Tibial nerve (tissue), 4 donors: ENCODE results near the gene HEATR1.

Source experiments
- EP300 ChIP-seq, 2 donors: sonication (generic); formaldehyde crosslinking; IDR thresholded peaks; one replicate each; pipeline ENCODE4 v1.6.1; 2017; ENCODE audit warnings: antibody characterized with exemption in 2 of 2, mild to moderate bottlenecking in 1 of 2
- POLR2A ChIP-seq, 2 donors: fragments of 450-650 bp; IDR thresholded peaks; one replicate each; pipeline ENCODE4 v1.6.1; 2017; ENCODE audit warnings: antibody characterized with exemption in 2 of 2, mild to moderate bottlenecking in 2 of 2, moderate library complexity in 2 of 2
- TF ChIP-seq, protein P1 (sequence below), 5 experiments: fragments of 200-600 bp in 3 of 5; fragments of 450-650 bp in 2 of 5; sonication (generic) in 3 of 5; IDR thresholded peaks; one replicate each; pipeline ENCODE4 v1.5.1; 2016 to 2019; ENCODE audit warnings: antibody characterized with exemption in 5 of 5, mild to moderate bottlenecking in 3 of 5, moderate library complexity in 2 of 5

DNA sequence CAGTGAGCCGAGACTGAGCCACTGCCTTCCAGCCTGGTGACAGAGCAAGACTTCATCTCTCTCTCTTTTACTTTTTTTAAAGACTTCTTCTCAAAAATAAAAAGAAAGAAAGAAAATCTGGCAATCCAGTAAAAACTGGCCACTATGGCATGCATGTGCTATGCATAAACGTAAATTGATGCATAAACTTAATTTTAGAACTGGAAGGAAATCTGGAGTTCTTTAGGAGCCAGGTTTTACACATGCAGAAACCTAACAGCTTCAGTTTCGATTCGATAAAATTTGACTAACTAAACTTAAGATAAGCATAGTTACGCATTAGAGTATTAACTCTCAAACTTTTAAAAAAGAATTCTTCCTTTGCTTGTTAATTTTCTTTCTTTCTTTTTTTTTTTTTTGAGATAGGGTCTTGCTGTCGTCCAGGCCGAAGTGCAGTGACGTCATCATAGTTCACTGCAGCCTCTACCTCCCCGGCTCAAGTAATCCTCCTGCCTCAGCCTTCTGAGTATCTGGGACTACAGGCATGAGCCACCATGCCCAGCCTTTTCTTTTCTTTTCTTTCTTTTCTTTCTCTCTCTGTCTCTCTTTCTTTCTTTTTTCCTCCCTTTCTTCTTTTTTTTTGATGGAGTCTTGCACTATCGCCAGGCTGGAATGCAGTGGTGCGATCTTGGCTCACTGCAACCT, 92.4 kb downstream of the HEATR1 start:
- no peak for TF ChIP-seq POLR2A (IDR thresholded peaks at IDR 0.05)
- TF ChIP-seq, protein P1, sequence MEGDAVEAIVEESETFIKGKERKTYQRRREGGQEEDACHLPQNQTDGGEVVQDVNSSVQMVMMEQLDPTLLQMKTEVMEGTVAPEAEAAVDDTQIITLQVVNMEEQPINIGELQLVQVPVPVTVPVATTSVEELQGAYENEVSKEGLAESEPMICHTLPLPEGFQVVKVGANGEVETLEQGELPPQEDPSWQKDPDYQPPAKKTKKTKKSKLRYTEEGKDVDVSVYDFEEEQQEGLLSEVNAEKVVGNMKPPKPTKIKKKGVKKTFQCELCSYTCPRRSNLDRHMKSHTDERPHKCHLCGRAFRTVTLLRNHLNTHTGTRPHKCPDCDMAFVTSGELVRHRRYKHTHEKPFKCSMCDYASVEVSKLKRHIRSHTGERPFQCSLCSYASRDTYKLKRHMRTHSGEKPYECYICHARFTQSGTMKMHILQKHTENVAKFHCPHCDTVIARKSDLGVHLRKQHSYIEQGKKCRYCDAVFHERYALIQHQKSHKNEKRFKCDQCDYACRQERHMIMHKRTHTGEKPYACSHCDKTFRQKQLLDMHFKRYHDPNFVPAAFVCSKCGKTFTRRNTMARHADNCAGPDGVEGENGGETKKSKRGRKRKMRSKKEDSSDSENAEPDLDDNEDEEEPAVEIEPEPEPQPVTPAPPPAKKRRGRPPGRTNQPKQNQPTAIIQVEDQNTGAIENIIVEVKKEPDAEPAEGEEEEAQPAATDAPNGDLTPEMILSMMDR (IDR thresholded peaks at IDR 0.05), result no peak
- no peak for TF ChIP-seq EP300 (IDR thresholded peaks at IDR 0.05)
